A549 treated with Hydrocortisone at 1 μM for 4 hours (cell line): ENCODE measurements around the gene ATP13A4. TPM values are rescaled to one million over a fixed set of nuclear protein-coding genes. Genes with fewer than 3 reads are reported as not detected.

Experiments used
- total RNA-seq: library from RNA; stranded (reverse); fragments of 200-300 nt; extraction: Qiagen RNA extraction; gene quantifications from 5 replicates; pipeline ENCODE4 v1.2.3, GENCODE V29; 2022

ATP13A4 gene
- 0.10 TPM in 1 of 5 replicates, not detected in the others for total RNA-seq

GRCh38 chr3:193554811-193555210 is at the start of gene ATP13A4:
Gene ATP13A4, minus strand, starts transcription at chr3:193554895. Its CDS starts 96 bp downstream, at chr3:193554799.

GRCh38 chr3:193592841-193593667 is 38.4 kb upstream of the ATP13A4 start, which contains the start of gene OPA1:
Gene OPA1, plus strand, starts transcription at chr3:193593208. Its CDS starts 170 bp downstream, at chr3:193593378.

GRCh38 chr3:193378706-193379105 is 176.0 kb downstream of the ATP13A4 start, which contains the start of gene ATP13A5:
Gene ATP13A5, minus strand, starts transcription at chr3:193378753. Its CDS starts 28 bp downstream, at chr3:193378725.

Other genes with a start within 250 kb of the ATP13A4 start
- gene ATP13A5, start 176.1 kb downstream of the ATP13A4 start, total RNA-seq, result not detected in 5 replicates
- 25.8 to 37.9 TPM (median 26.3 TPM) in 5 replicates for gene OPA1, start 38.3 kb upstream of the ATP13A4 start, total RNA-seq